SK-N-SH (cell line): ENCODE data around the gene MAN2B1. TPM values are rescaled to one million over a fixed set of nuclear protein-coding genes. Genes with fewer than 3 reads are reported as not detected.

Experiments
- CTCF ChIA-PET: fragments of 300-600, 350-600 bp; formaldehyde crosslinking; extraction: SDS; loops from one replicate; lab custom pipeline; 2021; lab: Yijun Ruan, JAX
- POLR2A ChIA-PET: fragments of 350-600 bp; sonication (Branson Sonifier 250); formaldehyde crosslinking; extraction: SDS; loops from one replicate; lab custom pipeline; 2020; ENCODE audit warnings: antibody characterized with exemption, inconsistent platforms; lab: Yijun Ruan, JAX
- DNase-seq: peaks from one replicate; pipeline ENCODE4 v3.0.0; 2012
- H2AFZ ChIP-seq: fragments of 200-600 bp; sonication (generic); 2 replicates; pipeline ENCODE4 v1.8.1; 2016; ENCODE audit warnings: antibody characterized with exemption, mild to moderate bottlenecking, low read depth
- H3F3A ChIP-seq: fragments of 200-600 bp; sonication (generic); replicated peaks from 2 replicates; pipeline ENCODE3; 2016; ENCODE audit warnings: antibody characterized with exemption, mild to moderate bottlenecking; ENCODE audit not compliant: insufficient read depth
- H3K27ac ChIP-seq, 2 experiments: fragments of 200-500 bp in 1 of 2; fragments of 200-600 bp in 1 of 2; sonication (Bioruptor generic) in 1 of 2; sonication (generic), shearing (Covaris generic) in 1 of 2; 2 replicates each; pipeline versions ENCODE4 v1.5.1 to v1.6.1; 2014 to 2016; ENCODE audit warnings: low read depth in 2 of 2, inconsistent platforms in 1 of 2, low read length in 1 of 2, mild to moderate bottlenecking in 1 of 2, mixed read lengths in 1 of 2
- H3K27me3 ChIP-seq: fragments of 200-600 bp; sonication (generic), shearing (Covaris generic); 2 replicates; pipeline ENCODE4 v1.6.1; 2016; ENCODE audit warnings: mixed run types; ENCODE audit not compliant: insufficient read depth
- H3K36me3 ChIP-seq, 2 experiments: fragments of 200-500 bp in 1 of 2; fragments of 200-600 bp in 1 of 2; sonication (Bioruptor generic) in 1 of 2; sonication (generic) in 1 of 2; replicated peaks in 1 of 2; 2 replicates each; pipeline versions ENCODE3 to v1.5.1; 2014 to 2016; ENCODE audit warnings: low read length in 1 of 2, mild to moderate bottlenecking in 1 of 2; ENCODE audit not compliant: insufficient read depth in 2 of 2, control insufficient read depth in 1 of 2
- H3K4me1 ChIP-seq, 2 experiments: fragments of 200-500 bp in 1 of 2; fragments of 200-600 bp in 1 of 2; sonication (Bioruptor generic) in 1 of 2; sonication (generic), shearing (Covaris generic) in 1 of 2; 2 replicates each; pipeline versions ENCODE4 v1.5.1 to v1.6.1; 2014 to 2016; ENCODE audit warnings: low read depth in 1 of 2, low read length in 1 of 2, mixed run types in 1 of 2; ENCODE audit not compliant: insufficient read depth in 2 of 2, control insufficient read depth in 1 of 2
- H3K4me2 ChIP-seq: fragments of 200-600 bp; sonication (generic), shearing (Covaris generic); 2 replicates; pipeline ENCODE4 v1.6.1; 2017; ENCODE audit warnings: mixed run types
- H3K4me3 ChIP-seq, 2 experiments: fragments of 200-500 bp in 1 of 2; fragments of 200-600 bp in 1 of 2; sonication (Bioruptor generic) in 1 of 2; sonication (generic), shearing (Covaris generic) in 1 of 2; 2 replicates each; pipeline versions ENCODE4 v1.5.1 to v1.8.1; 2014 to 2016; ENCODE audit warnings: low read depth in 2 of 2, inconsistent platforms in 1 of 2, low read length in 1 of 2, mild to moderate bottlenecking in 1 of 2, mixed read lengths in 1 of 2, moderate library complexity in 1 of 2
- H3K79me2 ChIP-seq: fragments of 200-600 bp; sonication (generic); 2 replicates; pipeline ENCODE4 v1.8.1; 2017; ENCODE audit warnings: mild to moderate bottlenecking; ENCODE audit not compliant: insufficient read depth
- H3K9ac ChIP-seq: fragments of 200-600 bp; sonication (generic); 2 replicates; pipeline ENCODE4 v1.6.1; 2017; ENCODE audit warnings: mixed run types
- H3K9me2 ChIP-seq: fragments of 200-600 bp; sonication (generic); 2 replicates; pipeline ENCODE4 v1.6.1; 2017; ENCODE audit warnings: mixed run types
- H3K9me3 ChIP-seq: fragments of 200-600 bp; sonication (generic); 2 replicates; pipeline ENCODE4 v1.6.1; 2017; ENCODE audit warnings: mixed run types, mild to moderate bottlenecking, moderate library complexity
- H4K20me1 ChIP-seq: fragments of 200-600 bp; sonication (generic); 2 replicates; pipeline ENCODE4 v1.6.1; 2017; ENCODE audit warnings: mild to moderate bottlenecking, mixed run types; ENCODE audit not compliant: insufficient read depth
- CHD2 ChIP-seq: fragments of 150-350 bp; IDR thresholded peaks from 2 replicates; pipeline ENCODE4 v1.6.1; 2018; ENCODE audit warnings: low read length; ENCODE audit not compliant: partially characterized antibody
- CTCF ChIP-seq: fragments of 200-600 bp; sonication (generic); IDR thresholded peaks from 2 replicates; pipeline ENCODE4 v1.6.1; 2017; ENCODE audit warnings: antibody characterized with exemption, mild to moderate bottlenecking, moderate library complexity
- ELF1 ChIP-seq: IDR thresholded peaks from 2 replicates; pipeline ENCODE4 v1.4.0; 2012
- EZH2phosphoT487 ChIP-seq: fragments of 200-600 bp; sonication (generic); IDR thresholded peaks from 2 replicates; pipeline ENCODE4 v1.6.1; 2017; ENCODE audit warnings: low read depth, mixed run types, mild to moderate bottlenecking, antibody characterized with exemption, moderate library complexity, borderline replicate concordance
- FOXM1 ChIP-seq: IDR thresholded peaks from 2 replicates; pipeline ENCODE4 v1.4.0; 2012; ENCODE audit warnings: low read depth, mild to moderate bottlenecking
- GABPA ChIP-seq: IDR thresholded peaks from 2 replicates; pipeline ENCODE4 v1.4.0; 2012; ENCODE audit warnings: low read depth, mild to moderate bottlenecking
- IRF3 ChIP-seq: fragments of 150-350 bp; IDR thresholded peaks from 2 replicates; pipeline ENCODE4 v1.6.1; 2016; ENCODE audit warnings: mild to moderate bottlenecking, low read depth, low read length
- MXI1 ChIP-seq: IDR thresholded peaks from 2 replicates; pipeline ENCODE4 v1.6.1; 2012; ENCODE audit warnings: mild to moderate bottlenecking, low read depth, low read length, improper control_type of control experiment
- NRF1 ChIP-seq: IDR thresholded peaks from 2 replicates; pipeline ENCODE4 v1.6.1; 2012; ENCODE audit warnings: low read depth, mild to moderate bottlenecking, low read length
- PBX3 ChIP-seq: IDR thresholded peaks from 2 replicates; pipeline ENCODE4; 2012
- RAD21 ChIP-seq: IDR thresholded peaks from 2 replicates; pipeline ENCODE4 v1.6.1; 2012; ENCODE audit warnings: mild to moderate bottlenecking, low read length
- REST ChIP-seq: IDR thresholded peaks from 2 replicates; pipeline ENCODE4 v1.6.1; 2012; ENCODE audit warnings: mild to moderate bottlenecking, low read depth, low read length, moderate library complexity
- RXRA ChIP-seq: IDR thresholded peaks from 2 replicates; pipeline ENCODE4 v1.4.0; 2012; ENCODE audit warnings: low read depth, mild to moderate bottlenecking, borderline replicate concordance
- SIN3A ChIP-seq: IDR thresholded peaks from 2 replicates; pipeline ENCODE4 v1.6.1; 2012; ENCODE audit warnings: low read depth, mild to moderate bottlenecking, low read length, moderate library complexity, borderline replicate concordance
- TAF1 ChIP-seq: IDR thresholded peaks from 2 replicates; pipeline ENCODE4 v1.6.1; 2012; ENCODE audit warnings: low read depth, mild to moderate bottlenecking, low read length, moderate library complexity, borderline replicate concordance
- TCF12 ChIP-seq: IDR thresholded peaks from 2 replicates; pipeline ENCODE4 v1.4.0; 2012
- USF2 ChIP-seq: fragments of 150-350 bp; IDR thresholded peaks from 2 replicates; pipeline ENCODE4 v1.6.1; 2017; ENCODE audit warnings: antibody characterized with exemption, low read length, low read depth, borderline replicate concordance
- WGBS: methylation state at CpG from one replicate; pipeline ENCODE4 v1.1.6; 2017; ENCODE audit warnings: low lambda C conversion rate; 5-methylcytosine and 5-hydroxymethylcytosine counted together
- polyA plus RNA-seq, 3 experiments: library from polyadenylated mRNA; depleted of rRNA; stranded (reverse); fragments of >200 nt; gene quantifications; 2 replicates each; pipeline ENCODE4 v1.2.3, GENCODE V29; 2012

The MAN2B1 gene
- polyA plus RNA-seq, 1 of the 3 experiments (the other 2 are of a cell fraction) = 47.0 TPM

GRCh38 chr19:12675399-12675798 lies 8.9 kb upstream of the MAN2B1 start:
- Histone ChIP-seq H3K9me3 (no peaks in the 10 kb centered on the region), H3K27ac (no peak overlapping the region; a peak in 1 of 4 replicates), H3K4me3 (no peak overlapping the region), H3K4me1 (peaks cover 4 to 9% of the 10 kb centered on the region in 2 experiments; a peak in 2 of 4 replicates), H2AFZ (no peak overlapping the region), H3K9ac (no peak overlapping the region), H3K9me2 (no peaks in the 10 kb centered on the region)
- no peak for DNase-seq
- WGBS = 100% methylated on average over 6 of the region's 10 CpGs
- ChIA-PET CTCF (interaction anchor here (1.9 kb wide), 1 partner anchor 9 kb away, joined by 9 read pairs; the partner anchor contains the start of genes MAN2B1 and WDR83), POLR2A (no interaction called here)
- TF ChIP-seq FOXM1 = no peak
- TF ChIP-seq NRF1 = no peak
- no peak for TF ChIP-seq MXI1
- TF ChIP-seq GABPA = no peak
- no peak for TF ChIP-seq TAF1
- TF ChIP-seq ELF1 = no peak
- no peak for TF ChIP-seq REST
- TF ChIP-seq USF2 = no peak
- no peak for TF ChIP-seq RXRA
- TF ChIP-seq RAD21 = no peak
- no peak for TF ChIP-seq TCF12
- TF ChIP-seq PBX3 = no peak
- no peak for TF ChIP-seq SIN3A
- no peak for TF ChIP-seq CTCF
- TF ChIP-seq IRF3 = no peak
- no peak for TF ChIP-seq EZH2phosphoT487
- TF ChIP-seq CHD2 = no peak
- TF ChIP-seq, all 33 proteins: peak for 0
- Histone ChIP-seq H3F3A (peaks cover 21% of the 10 kb centered on the region), H3K79me2 (peaks cover 38% of the 10 kb centered on the region), H4K20me1 (peaks cover 12% of the 10 kb centered on the region), H3K4me2 (no peak overlapping the region), H3K27me3 (no peaks in the 10 kb centered on the region), H3K36me3 (peaks cover 46 to 53% of the 10 kb centered on the region in 2 experiments)
